Kidney (tissue), 14 donors: ENCODE results near the gene LPAR3. TPM values are rescaled to one million over a fixed set of nuclear protein-coding genes. Genes with fewer than 3 reads are reported as not detected.

Source experiments
- DNase-seq, 5 donors: peaks; one replicate each; pipeline ENCODE4 v3.0.0-alpha.2; 2013 to 2020
- FAIRE-seq: peaks from 2 replicates; lab custom pipeline; 2012; peaks lifted over from hg19 to GRCh38; lab: Jason Lieb, UNC
- H3K27ac ChIP-seq, 2 donors: one replicate each; pipeline ENCODE4 v1.7.0; 2013; ENCODE audit warnings: low read depth in 2 of 2, low read length in 2 of 2, inconsistent platforms in 1 of 2
- H3K27me3 ChIP-seq: one replicate; pipeline ENCODE4 v1.7.1; 2013; ENCODE audit warnings: low read length, inconsistent platforms; ENCODE audit not compliant: control insufficient read depth, insufficient read depth
- H3K36me3 ChIP-seq, 3 donors: one replicate each; pipeline versions ENCODE4 v1.7.0 to v1.7.1; 2013; ENCODE audit warnings: low read length in 3 of 3, control low read depth in 1 of 3, inconsistent platforms in 1 of 3; ENCODE audit not compliant: insufficient read depth in 3 of 3, control insufficient read depth in 2 of 3
- H3K4me1 ChIP-seq, 3 donors: one replicate each; pipeline versions ENCODE4 v1.7.0 to v1.7.1; 2013; ENCODE audit warnings: low read length in 3 of 3, inconsistent platforms in 1 of 3, low read depth in 1 of 3; ENCODE audit not compliant: control insufficient read depth in 2 of 3, insufficient read depth in 2 of 3
- H3K4me3 ChIP-seq, 3 donors: one replicate each; pipeline versions ENCODE4 v1.7.0 to v1.8.1; 2013; ENCODE audit warnings: low read length in 3 of 3, control low read depth in 1 of 3, inconsistent platforms in 1 of 3
- H3K9ac ChIP-seq, 3 donors: one replicate each; pipeline versions ENCODE4 v1.7.0 to v1.7.1; 2013; ENCODE audit warnings: low read length in 3 of 3, control low read depth in 1 of 3, inconsistent platforms in 1 of 3
- H3K9me3 ChIP-seq, 3 donors: one replicate each; pipeline versions ENCODE4 v1.7.0 to v1.7.1; 2013; ENCODE audit warnings: low read length in 3 of 3, control low read depth in 1 of 3, inconsistent platforms in 1 of 3; ENCODE audit not compliant: control insufficient read depth in 2 of 3, insufficient read depth in 1 of 3
- intact Hi-C: fragments of 100-400 bp; cut with DNase I; formaldehyde crosslinking; loops from one replicate; pipeline ENCODE4 v1.11.1; 2022
- polyA plus RNA-seq: library from polyadenylated mRNA; stranded (reverse); fragments of 350-450 nt; fragmentation: Illumina TruSeq; extraction: RNeasy Lipid Tissue Mini Kit (QIAGEN cat#74804); gene quantifications from one replicate; pipeline ENCODE4 v1.2.3, GENCODE V29; 2014; ENCODE audit warnings: low read depth, low replicate concordance; ENCODE audit not compliant: insufficient read depth
- total RNA-seq: library from RNA; stranded (reverse); fragmentation: NEBNext Ultra II Directional; extraction: Animal tissue kit (Norgen Biotek cat#: 25700); gene quantifications from one replicate; pipeline ENCODE4 v1.2.1, GENCODE V29; 2021
- TF ChIP-seq, protein P1 (sequence below): IDR thresholded peaks from 3 replicates; pipeline ENCODE4 v1.5.1; 2012; ENCODE audit warnings: mild to moderate bottlenecking, moderate library complexity, borderline replicate concordance; ENCODE audit not compliant: insufficient read depth; ENCODE audit errors: extremely low read depth
- donor health status: control.
- donor health status: control.
- donor health status: control.
- donor health status: control.
- donor health status: control.
- donor health status: DM: yes; HTN: yes; CAD: no.
- donor health status: Normal renal cell carcinoma (clear cell type).

Gene LPAR3
- total and polyA plus RNA-seq, 2 donors from 2014 or later = 0.22 TPM; not detected in 1

DNA sequence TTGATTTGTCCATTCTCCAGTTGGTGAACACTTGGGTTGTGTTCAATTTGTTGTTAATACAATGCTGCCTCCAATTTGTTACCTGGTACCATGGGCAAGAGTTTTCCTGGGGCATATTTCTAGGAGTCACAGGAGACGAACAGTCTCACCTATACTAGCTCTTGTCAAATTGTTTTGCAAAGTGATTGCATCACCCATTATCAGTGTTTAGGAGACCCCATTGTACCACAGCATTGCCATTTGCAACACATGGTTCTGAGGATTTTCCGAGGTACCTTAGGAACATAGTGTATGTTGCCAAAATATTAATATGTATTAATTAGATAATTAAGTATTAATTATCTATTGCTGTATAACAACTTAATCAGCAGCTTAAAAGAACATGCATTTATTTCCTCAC, 97.8 kb downstream of the LPAR3 start:
- Histone ChIP-seq H3K27me3 (no peaks in the 10 kb centered on the region), H3K4me3 (no peak overlapping the region), H3K27ac (no peak overlapping the region), H3K4me1 (no peaks in the 10 kb centered on the region), H3K9me3 (peaks cover 0 to 16% (median 7%) of the 10 kb centered on the region in 3 donors), H3K36me3 (no peaks in the 10 kb centered on the region), H3K9ac (no peak overlapping the region)
- FAIRE-seq (no peak), DNase-seq (no peak)
- TF ChIP-seq, protein P1, sequence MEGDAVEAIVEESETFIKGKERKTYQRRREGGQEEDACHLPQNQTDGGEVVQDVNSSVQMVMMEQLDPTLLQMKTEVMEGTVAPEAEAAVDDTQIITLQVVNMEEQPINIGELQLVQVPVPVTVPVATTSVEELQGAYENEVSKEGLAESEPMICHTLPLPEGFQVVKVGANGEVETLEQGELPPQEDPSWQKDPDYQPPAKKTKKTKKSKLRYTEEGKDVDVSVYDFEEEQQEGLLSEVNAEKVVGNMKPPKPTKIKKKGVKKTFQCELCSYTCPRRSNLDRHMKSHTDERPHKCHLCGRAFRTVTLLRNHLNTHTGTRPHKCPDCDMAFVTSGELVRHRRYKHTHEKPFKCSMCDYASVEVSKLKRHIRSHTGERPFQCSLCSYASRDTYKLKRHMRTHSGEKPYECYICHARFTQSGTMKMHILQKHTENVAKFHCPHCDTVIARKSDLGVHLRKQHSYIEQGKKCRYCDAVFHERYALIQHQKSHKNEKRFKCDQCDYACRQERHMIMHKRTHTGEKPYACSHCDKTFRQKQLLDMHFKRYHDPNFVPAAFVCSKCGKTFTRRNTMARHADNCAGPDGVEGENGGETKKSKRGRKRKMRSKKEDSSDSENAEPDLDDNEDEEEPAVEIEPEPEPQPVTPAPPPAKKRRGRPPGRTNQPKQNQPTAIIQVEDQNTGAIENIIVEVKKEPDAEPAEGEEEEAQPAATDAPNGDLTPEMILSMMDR = no peak
- intact Hi-C loops = no loop called here

DNA sequence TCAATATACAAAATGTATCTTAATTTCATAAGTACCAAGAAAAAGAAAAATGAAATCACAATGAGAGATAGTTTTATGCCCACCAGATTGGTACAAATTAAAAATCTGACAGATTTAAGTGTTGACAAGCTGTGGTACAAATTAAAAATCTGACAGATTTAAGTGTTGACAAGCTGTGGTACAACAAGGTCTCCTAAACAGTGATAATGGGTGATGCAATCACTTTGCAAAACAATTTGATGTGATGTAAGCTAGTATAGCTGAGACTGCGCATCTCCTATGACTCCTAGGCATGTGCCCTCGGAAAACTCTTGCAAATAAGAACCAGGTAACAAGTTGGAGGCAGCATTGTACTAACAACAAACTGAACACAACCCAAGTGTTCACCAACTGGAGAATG, 100.6 kb downstream of the LPAR3 start:
- Histone ChIP-seq H3K27me3 (no peaks in the 10 kb centered on the region), H3K27ac (no peak overlapping the region), H3K9ac (no peak overlapping the region), H3K36me3 (no peaks in the 10 kb centered on the region), H3K9me3 (peaks cover 0 to 22% (median 7%) of the 10 kb centered on the region in 3 donors), H3K4me1 (no peaks in the 10 kb centered on the region), H3K4me3 (no peak overlapping the region)
- DNase-seq = no peak
- intact Hi-C loops = no loop called here
- TF ChIP-seq, protein P1 = no peak
- FAIRE-seq = no peak

DNA sequence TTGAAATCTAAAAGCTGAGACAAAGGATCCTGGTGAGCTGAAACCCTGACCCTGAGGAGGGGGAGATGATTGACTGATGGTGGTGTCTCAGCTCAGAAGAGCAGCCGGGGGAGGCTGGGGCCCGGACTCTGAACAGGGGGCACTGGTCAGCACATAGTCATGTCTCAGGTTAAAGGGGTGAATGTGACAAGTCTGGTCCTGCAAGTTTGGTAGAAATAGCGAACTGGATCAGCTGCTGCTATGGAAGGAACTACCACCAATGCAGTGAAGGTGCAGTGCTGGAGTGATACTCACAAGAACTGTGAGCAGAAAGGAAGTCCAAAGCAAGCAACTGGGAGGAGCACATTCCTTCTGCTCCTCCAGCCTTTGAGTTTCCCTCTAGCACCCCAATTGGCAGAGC, 104.0 kb downstream of the LPAR3 start:
- TF ChIP-seq, protein P1 = no peak
- Histone ChIP-seq H3K9ac (no peak overlapping the region), H3K9me3 (peaks cover 0 to 22% (median 7%) of the 10 kb centered on the region in 3 donors), H3K4me1 (no peaks in the 10 kb centered on the region), H3K4me3 (no peak overlapping the region), H3K27ac (no peak overlapping the region), H3K36me3 (no peaks in the 10 kb centered on the region), H3K27me3 (no peaks in the 10 kb centered on the region)
- intact Hi-C loops = no loop called here
- FAIRE-seq (no peak), DNase-seq (no peak)

DNA sequence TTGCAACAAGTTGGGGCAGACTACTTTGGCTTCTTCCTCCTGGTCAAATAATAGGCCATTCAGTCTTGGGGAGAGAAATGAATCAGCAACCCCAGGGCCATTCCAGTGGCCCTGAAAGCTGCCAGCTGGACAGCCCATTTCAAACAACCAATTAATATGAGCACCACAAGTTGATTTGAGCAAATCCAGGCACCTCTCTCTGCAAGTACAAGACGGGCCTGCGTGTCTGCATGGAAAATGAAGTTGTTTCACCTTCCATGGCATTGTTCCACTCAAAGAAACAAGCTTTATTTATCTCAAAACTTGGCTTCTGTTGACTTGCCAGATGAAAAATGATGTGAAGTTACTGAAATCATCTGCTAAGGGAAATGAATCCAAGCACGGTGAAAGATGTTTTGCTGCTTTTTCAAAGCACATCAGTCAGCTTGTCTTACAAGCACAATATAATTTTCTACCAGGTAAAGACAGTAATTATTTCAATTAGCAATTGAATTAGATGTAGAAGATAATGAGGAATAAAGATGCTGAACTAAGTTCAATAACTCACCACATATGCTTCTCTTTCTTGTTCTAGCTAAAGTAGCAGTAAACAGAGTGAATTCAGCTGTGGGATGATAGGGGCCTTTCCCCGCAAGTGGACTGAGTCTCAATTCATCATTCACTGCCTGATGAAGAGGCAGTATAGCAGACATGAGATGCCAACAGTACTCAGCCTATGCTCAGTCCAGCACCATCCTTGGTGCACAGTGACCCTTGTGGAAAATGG, 107.6 kb downstream of the LPAR3 start:
- Histone ChIP-seq H3K27ac (no peak overlapping the region), H3K9ac (no peak overlapping the region), H3K4me3 (no peak overlapping the region), H3K36me3 (no peaks in the 10 kb centered on the region), H3K4me1 (no peaks in the 10 kb centered on the region), H3K9me3 (peaks cover 0 to 6% (median 0%) of the 10 kb centered on the region in 3 donors), H3K27me3 (no peaks in the 10 kb centered on the region)
- no peak for FAIRE-seq
- no peak for DNase-seq
- intact Hi-C loops = no loop called here
- TF ChIP-seq, protein P1 = no peak
